HG03342 (cell line): ENCODE measurements around the gene TNFRSF6B.

Source experiments
- ATAC-seq: cut with Tn5 transposase; IDR thresholded peaks from one replicate; pipeline ENCODE4 v1.9.1; 2021; ENCODE audit warnings: mild to moderate bottlenecking, moderate library complexity; ENCODE audit not compliant: unreplicated experiment

Gene TNFRSF6B

DNA sequence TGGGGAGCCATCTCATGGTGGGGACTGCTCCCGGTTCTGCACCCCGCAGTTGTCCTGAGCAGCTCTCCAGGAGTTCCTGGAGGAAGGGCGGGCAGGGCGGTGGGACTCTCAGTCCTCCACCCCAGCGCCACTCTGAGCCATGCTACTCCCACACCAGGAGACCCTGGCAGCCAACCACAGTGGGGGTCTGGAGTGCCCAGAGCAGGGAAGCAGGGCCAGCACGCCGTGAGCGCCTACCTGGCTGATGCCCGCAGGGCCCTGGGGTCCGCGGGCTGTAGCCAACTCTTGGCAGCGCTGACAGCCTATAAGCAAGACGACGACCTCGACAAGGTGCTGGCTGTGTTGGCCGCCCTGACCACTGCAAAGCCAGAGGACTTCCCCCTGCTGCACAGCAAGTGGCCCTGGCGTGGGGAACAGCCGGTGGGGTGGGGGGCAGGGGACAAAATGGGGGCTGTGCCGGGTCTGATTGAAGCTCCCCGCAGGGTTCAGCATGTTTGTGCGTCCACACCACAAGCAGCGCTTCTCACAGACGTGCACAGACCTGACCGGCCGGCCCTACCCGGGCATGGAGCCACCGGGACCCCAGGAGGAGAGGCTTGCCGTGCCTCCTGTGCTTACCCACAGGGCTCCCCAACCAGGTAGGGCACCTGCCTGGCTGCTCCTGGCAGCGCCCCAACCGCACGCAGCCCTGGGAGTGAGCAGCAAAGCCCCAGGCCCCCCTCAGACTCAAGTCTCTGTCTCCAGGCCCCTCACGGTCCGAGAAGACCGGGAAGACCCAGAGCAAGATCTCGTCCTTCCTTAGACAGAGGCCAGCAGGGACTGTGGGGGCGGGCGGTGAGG is 1.6 kb upstream of the TNFRSF6B start:
- no peak for ATAC-seq

DNA sequence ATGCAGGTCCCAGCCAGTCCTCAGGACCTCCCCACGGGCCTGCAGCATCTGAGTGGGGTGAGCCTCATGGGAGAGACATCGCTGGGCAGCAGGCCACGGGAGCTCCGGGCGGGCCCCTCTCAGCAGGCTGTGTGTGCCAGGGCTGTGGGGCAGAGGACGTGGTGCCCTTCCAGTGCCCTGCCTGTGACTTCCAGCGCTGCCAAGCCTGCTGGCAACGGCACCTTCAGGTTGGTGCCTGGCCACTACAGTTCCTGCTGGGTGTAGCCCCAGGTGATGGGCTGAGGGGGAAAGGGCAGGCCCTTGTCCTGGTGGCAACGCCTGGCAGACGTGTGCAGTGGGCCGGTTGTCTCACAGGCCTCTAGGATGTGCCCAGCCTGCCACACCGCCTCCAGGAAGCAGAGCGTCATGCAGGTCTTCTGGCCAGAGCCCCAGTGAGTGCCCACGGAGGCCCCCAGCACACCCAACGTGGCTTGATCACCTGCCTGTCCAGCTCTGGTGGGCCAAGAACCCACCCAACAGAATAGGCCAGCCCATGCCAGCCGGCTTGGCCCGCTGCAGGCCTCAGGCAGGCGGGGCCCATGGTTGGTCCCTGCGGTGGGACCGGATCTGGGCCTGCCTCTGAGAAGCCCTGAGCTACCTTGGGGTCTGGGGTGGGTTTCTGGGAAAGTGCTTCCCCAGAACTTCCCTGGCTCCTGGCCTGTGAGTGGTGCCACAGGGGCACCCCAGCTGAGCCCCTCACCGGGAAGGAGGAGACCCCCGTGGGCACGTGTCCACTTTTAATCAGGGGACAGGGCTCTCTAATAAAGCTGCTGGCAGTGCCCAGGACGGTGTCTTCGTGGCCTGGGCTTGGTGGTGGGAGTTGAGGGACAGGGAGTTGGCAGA is 787 bp upstream of the TNFRSF6B start:
- ATAC-seq: no peak

DNA sequence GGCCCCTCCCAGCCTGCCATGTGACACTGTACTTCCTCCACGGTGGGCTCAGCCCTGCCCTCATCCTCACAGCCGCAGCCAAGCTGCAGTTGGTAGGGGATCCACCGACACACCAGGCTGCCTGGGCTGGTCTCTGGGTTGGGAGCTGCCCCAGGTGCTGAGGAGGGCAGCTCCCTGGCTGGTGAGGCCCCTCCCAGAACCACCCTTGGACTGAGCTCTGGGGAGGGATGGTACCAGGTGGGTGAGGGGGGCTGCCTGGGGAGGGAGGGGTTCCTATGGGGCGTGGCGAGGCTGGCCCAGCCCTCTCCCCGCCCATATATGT is 185 bp upstream of the TNFRSF6B start:
- ATAC-seq: no peak

DNA sequence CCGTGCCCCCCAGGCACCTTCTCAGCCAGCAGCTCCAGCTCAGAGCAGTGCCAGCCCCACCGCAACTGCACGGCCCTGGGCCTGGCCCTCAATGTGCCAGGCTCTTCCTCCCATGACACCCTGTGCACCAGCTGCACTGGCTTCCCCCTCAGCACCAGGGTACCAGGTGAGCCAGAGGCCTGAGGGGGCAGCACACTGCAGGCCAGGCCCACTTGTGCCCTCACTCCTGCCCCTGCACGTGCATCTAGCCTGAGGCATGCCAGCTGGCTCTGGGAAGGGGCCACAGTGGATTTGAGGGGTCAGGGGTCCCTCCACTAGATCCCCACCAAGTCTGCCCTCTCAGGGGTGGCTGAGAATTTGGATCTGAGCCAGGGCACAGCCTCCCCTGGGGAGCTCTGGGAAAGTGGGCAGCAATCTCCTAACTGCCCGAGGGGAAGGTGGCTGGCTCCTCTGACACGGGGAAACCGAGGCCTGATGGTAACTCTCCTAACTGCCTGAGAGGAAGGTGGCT is 960 bp downstream of the TNFRSF6B start:
- no peak for ATAC-seq

GRCh38 chr20:63697868-63698545 is 1.6 kb downstream of the TNFRSF6B start:
- no peak for ATAC-seq

- no peak for ATAC-seq
Measured at GRCh38 chr20:63698739-63699465, 2.5 kb downstream of the TNFRSF6B start.

DNA sequence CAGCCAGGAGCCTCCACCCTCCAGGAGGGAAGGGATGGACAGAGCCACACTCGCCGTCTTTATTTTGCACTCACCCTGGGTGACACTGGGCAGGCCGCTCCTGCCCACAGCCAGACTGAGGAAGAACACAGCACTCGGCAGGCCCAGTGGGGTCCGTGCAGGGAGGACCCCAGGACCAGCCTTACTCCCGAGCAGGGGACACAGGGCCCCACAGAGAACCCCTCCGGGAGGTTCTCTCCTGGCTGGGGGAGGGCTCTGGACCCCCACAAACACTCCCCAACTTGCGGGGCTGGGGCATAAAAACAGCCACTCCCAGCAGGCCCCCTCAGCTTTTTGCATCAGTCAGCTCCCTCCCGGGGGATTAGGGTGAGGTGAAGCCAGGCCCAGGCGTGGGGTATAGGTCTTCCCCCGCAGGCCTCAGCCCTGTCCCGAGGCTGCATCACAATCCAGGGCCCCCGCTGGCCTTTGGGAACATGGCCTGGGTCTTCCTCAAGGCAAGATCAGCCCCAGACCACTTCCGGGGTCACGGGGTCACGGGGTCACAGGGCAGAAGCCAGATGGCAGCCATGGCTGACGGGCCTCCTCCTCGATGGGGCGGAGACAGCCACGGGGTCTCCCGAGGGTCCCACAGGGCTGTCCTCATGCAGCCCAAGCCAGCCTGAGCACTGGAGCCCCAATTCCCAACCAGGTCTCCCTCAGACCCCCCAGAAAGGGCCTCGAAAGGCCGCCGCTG is 3.2 kb downstream of the TNFRSF6B start:
- no peak for ATAC-seq

- ATAC-seq: no peak
Measured at GRCh38 chr20:63700199-63701050, 4.0 kb downstream of the TNFRSF6B start.

DNA sequence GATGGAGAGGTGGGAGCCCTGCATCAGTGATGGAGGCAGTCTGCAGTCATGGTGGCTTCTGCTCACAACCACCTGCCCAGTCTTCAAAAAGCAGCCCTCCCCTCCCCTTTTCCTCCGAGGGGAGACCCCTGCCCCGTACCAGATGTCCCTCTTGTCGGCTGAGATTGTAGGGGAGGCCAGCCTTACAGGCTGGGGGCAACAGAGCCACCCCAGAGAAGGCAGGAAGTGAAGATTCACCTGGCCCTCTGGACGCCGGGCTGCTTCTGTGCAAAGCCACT is 4.5 kb downstream of the TNFRSF6B start:
- ATAC-seq: no peak

DNA sequence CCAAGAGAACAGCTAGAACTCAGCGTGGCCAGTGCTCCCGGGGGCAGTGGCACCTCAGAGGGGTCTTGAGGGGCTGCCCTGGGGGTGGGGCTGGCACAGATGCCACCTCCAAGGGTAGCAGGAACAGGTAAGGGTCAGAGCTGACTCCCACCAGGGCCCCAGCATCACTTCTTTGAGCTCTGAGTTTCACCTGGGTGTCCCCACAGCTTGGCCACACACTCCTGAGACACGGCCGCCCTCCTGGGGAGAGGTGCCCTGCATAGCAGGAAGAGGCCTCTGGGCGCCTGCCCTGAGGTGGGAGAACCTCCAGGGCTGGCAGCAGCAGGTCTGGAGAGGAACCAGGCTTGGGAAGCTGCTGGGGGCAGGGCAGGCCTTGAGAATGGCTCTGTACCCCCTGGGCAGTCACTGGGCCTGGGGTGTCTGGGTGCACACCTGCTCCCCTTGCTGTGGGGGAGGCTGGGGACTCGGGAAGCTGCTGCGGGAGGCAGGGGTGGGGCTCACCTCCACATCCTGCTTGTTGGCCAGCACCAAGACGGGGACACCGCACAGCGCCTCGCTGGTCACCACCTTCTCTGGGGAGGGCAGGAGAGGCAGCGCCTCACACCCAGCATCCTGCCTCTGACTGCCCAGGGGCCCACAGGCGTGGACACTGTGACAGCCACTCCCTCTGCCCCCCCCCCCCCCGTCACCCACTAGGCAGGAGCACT is 5.0 kb downstream of the TNFRSF6B start:
- no peak for ATAC-seq

- ATAC-seq: no peak
Measured at GRCh38 chr20:63702036-63702665, 5.7 kb downstream of the TNFRSF6B start.

DNA sequence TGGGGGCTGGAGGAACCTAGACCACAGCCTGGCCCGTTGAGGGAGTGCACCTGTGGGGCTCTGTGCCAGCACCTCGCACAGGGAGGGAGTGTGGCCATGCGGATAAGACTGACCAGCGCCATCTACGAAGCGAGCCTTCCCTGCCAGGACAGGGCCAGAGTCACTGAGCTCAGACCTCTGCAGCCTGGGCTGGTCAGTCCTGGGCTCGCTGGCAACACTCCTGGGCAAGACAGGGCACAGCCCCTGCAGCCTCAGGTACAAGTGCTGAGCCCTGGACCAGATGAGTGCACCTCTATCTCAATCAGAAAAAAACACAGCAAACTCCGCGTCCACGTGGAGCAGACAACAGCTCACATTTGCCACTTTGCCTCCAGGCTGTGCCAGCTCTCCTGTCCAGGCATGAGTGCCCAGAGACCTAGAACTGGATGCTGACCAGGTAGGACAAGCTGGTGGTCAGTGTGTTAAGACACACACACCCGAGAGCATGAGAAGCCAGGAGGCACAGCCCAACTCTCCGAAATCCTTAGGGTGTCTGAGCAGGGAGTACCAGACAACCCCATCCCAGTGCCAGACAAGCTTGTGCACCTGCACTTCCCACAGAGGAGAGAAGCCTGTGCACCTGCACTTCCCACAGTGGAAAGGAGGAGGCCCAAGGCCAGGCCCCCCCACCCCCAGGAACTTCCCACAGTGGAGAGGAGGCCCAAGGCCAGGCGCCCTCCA is 6.5 kb downstream of the TNFRSF6B start:
- no peak for ATAC-seq

- ATAC-seq: no peak
Measured at GRCh38 chr20:63703471-63703975, 7.1 kb downstream of the TNFRSF6B start.

- no peak for ATAC-seq
Measured at GRCh38 chr20:63703976-63704748, 7.7 kb downstream of the TNFRSF6B start.

DNA sequence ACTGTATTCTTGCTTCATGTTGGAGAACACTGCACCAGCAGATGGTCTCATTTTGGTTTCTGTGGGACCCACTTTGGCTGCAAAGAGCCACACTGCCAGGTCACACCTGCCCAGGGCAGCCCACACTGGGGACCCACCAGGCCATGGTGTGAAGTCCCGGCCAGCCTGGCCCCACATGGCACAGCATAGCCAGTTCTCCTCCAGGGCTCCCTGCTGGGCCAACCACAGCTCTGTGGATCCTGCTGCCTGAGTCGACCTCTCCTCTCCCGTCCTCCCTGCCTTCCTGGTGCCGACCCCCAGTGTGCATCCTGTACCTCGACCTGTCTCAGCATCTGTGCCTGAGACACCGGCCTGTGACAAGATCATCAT is 8.3 kb downstream of the TNFRSF6B start:
- ATAC-seq: no peak

DNA sequence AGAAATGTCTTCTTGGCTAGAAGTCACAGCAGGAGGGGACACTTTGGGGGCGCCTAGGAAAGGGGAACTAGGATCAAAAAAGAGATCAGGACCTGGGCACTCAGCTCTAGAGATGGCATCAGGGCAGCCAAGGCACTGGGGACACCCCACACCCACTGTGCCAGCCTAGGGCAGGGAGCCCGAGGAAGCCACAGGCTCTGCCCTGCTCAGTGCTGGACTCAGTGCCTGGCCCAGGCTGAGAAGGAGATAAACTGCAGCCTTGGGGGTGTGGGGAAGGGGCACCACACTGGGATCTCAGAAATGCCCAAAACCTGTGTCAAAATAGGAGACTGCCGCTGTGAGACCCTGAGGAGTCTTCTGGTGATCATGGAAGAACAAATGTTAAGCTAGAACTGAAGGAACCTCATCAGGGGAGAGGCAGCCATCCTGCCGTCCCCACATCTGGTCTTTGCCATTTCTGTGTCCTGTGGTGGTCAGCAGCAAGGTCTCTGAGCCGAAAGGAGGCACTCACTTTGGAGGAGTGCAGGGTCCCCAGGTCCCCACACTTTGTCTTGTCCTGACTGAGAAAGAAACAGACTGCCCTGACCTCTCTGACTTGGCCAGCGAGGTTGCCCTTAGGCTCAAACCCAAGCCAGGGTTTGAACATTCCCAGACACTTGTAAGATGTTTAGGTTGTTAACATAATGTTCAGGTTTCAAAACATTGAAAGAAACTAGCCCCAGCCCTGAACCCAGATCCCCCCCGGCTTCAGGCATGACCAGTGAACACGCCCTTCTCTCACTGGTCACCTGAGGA is 9.0 kb downstream of the TNFRSF6B start:
- no peak for ATAC-seq
